K562 (cell line): ENCODE measurements around the gene RPS6KA2. TPM values are rescaled to one million over a fixed set of nuclear protein-coding genes. Genes with fewer than 3 reads are reported as not detected.

Source experiments
- HDAC2 ChIP-seq: fragments of 450-650 bp; IDR thresholded peaks from 2 replicates; pipeline ENCODE4 v1.6.1; 2016; ENCODE audit warnings: mild to moderate bottlenecking
- POLR2AphosphoS5 ChIP-seq: IDR thresholded peaks from 2 replicates; pipeline ENCODE4 v1.6.1; 2011; ENCODE audit warnings: mild to moderate bottlenecking, low read depth, low read length, moderate library complexity; ENCODE audit not compliant: control insufficient read depth, insufficient read depth
- ZNF583 ChIP-seq: fragments of 250-450 bp; sonication (Bioruptor Pico); IDR thresholded peaks from 2 replicates; pipeline ENCODE4 v1.4.0; 2020
- ZSCAN29 ChIP-seq: fragments of 450-650 bp; IDR thresholded peaks from 2 replicates; pipeline ENCODE4 v1.6.1; 2017
- polyA plus RNA-seq, 8 experiments: library from polyadenylated mRNA; depleted of rRNA in 4 of 8; stranded (reverse) in 5 of 8; unstranded in 3 of 8; fragments of >200 nt; fragmentation: Nextera tagmentation in 2 of 8; fragmentation: Illumina TruSeq in 1 of 8; extraction: Ambion mirVana in 2 of 8; extraction: Trizol in 1 of 8; gene quantifications; 2 replicates each; pipeline versions ENCODE4 v1.2.1 to v1.2.3, GENCODE V29; 2011 to 2014; ENCODE audit warnings: inconsistent platforms in 1 of 8, missing spikeins in 1 of 8
- total RNA-seq, 7 experiments: library from RNA; depleted of rRNA in 6 of 7; stranded (reverse); fragments of >200 nt in 6 of 7; fragmentation: Illumina TruSeq in 2 of 7; extraction: Trizol in 2 of 7; gene quantifications; 2 replicates each; pipeline versions ENCODE4 v1.2.1 to v1.2.3, GENCODE V29; 2011 to 2021; ENCODE audit warnings: low replicate concordance in 1 of 7
- TF ChIP-seq, protein P1 (sequence below), 2 experiments: fragments of 450-650 bp in 1 of 2; IDR thresholded peaks; 2 replicates each; pipeline ENCODE4 v1.6.1; 2011 to 2017; ENCODE audit warnings: low read depth in 2 of 2, antibody characterized with exemption in 1 of 2, borderline replicate concordance in 1 of 2, low read length in 1 of 2, mild to moderate bottlenecking in 1 of 2, mixed read lengths in 1 of 2; ENCODE audit not compliant: control insufficient read depth in 1 of 2
- TF ChIP-seq, protein P2 (sequence below): fragments of 450-650 bp; IDR thresholded peaks from 2 replicates; pipeline ENCODE4 v1.6.1; 2016; ENCODE audit warnings: mild to moderate bottlenecking, moderate library complexity
- TF ChIP-seq, protein P3 (sequence below): fragments of 250-450 bp; sonication (Bioruptor Pico); IDR thresholded peaks from 2 replicates; pipeline ENCODE4 v1.8.0; 2021; ENCODE audit warnings: moderate library complexity, mild to moderate bottlenecking, inconsistent platforms
- TF ChIP-seq, protein P4 (sequence below): sonication (generic); formaldehyde crosslinking; IDR thresholded peaks from 2 replicates; pipeline ENCODE4 v1.8.0; 2022; ENCODE audit warnings: missing genetic modification reagents, mild to moderate bottlenecking, moderate library complexity, borderline replicate concordance

Gene RPS6KA2
- total and polyA plus RNA-seq, 9 of the 15 experiments (the other 6 are each of a cell fraction or from before 2014, with no cell fraction given) = 0.29 to 1.00 (median 0.53) TPM

DNA sequence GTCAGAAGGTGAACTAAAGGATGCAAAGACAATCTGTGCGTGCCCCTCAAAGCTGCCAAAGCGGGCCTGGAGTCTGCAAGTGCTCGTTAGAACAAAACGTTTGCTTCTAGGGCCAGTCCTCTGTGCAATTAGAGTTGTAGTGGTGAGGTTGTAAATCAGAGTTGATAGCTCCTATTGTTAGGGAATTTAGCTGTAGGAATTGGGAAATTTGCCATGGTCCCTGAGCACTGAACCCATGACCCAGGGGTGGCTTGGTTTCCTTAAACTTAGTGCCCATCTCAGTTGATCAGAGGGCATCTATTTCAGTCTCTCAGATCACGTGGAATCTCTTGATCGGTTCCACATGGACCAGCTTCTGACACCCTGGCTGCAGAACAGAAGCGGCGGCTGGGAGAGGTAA is 18.8 kb upstream of the RPS6KA2 start (continued):
- TF ChIP-seq, protein P1, sequence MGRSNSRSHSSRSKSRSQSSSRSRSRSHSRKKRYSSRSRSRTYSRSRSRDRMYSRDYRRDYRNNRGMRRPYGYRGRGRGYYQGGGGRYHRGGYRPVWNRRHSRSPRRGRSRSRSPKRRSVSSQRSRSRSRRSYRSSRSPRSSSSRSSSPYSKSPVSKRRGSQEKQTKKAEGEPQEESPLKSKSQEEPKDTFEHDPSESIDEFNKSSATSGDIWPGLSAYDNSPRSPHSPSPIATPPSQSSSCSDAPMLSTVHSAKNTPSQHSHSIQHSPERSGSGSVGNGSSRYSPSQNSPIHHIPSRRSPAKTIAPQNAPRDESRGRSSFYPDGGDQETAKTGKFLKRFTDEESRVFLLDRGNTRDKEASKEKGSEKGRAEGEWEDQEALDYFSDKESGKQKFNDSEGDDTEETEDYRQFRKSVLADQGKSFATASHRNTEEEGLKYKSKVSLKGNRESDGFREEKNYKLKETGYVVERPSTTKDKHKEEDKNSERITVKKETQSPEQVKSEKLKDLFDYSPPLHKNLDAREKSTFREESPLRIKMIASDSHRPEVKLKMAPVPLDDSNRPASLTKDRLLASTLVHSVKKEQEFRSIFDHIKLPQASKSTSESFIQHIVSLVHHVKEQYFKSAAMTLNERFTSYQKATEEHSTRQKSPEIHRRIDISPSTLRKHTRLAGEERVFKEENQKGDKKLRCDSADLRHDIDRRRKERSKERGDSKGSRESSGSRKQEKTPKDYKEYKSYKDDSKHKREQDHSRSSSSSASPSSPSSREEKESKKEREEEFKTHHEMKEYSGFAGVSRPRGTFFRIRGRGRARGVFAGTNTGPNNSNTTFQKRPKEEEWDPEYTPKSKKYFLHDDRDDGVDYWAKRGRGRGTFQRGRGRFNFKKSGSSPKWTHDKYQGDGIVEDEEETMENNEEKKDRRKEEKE (IDR thresholded peaks at IDR 0.05; ENCODE audit: borderline replicate concordance in 1 of 2, control insufficient read depth in 1 of 2, low read depth in 2 of 2, low read length in 1 of 2) = no peak
- TF ChIP-seq, protein P2, sequence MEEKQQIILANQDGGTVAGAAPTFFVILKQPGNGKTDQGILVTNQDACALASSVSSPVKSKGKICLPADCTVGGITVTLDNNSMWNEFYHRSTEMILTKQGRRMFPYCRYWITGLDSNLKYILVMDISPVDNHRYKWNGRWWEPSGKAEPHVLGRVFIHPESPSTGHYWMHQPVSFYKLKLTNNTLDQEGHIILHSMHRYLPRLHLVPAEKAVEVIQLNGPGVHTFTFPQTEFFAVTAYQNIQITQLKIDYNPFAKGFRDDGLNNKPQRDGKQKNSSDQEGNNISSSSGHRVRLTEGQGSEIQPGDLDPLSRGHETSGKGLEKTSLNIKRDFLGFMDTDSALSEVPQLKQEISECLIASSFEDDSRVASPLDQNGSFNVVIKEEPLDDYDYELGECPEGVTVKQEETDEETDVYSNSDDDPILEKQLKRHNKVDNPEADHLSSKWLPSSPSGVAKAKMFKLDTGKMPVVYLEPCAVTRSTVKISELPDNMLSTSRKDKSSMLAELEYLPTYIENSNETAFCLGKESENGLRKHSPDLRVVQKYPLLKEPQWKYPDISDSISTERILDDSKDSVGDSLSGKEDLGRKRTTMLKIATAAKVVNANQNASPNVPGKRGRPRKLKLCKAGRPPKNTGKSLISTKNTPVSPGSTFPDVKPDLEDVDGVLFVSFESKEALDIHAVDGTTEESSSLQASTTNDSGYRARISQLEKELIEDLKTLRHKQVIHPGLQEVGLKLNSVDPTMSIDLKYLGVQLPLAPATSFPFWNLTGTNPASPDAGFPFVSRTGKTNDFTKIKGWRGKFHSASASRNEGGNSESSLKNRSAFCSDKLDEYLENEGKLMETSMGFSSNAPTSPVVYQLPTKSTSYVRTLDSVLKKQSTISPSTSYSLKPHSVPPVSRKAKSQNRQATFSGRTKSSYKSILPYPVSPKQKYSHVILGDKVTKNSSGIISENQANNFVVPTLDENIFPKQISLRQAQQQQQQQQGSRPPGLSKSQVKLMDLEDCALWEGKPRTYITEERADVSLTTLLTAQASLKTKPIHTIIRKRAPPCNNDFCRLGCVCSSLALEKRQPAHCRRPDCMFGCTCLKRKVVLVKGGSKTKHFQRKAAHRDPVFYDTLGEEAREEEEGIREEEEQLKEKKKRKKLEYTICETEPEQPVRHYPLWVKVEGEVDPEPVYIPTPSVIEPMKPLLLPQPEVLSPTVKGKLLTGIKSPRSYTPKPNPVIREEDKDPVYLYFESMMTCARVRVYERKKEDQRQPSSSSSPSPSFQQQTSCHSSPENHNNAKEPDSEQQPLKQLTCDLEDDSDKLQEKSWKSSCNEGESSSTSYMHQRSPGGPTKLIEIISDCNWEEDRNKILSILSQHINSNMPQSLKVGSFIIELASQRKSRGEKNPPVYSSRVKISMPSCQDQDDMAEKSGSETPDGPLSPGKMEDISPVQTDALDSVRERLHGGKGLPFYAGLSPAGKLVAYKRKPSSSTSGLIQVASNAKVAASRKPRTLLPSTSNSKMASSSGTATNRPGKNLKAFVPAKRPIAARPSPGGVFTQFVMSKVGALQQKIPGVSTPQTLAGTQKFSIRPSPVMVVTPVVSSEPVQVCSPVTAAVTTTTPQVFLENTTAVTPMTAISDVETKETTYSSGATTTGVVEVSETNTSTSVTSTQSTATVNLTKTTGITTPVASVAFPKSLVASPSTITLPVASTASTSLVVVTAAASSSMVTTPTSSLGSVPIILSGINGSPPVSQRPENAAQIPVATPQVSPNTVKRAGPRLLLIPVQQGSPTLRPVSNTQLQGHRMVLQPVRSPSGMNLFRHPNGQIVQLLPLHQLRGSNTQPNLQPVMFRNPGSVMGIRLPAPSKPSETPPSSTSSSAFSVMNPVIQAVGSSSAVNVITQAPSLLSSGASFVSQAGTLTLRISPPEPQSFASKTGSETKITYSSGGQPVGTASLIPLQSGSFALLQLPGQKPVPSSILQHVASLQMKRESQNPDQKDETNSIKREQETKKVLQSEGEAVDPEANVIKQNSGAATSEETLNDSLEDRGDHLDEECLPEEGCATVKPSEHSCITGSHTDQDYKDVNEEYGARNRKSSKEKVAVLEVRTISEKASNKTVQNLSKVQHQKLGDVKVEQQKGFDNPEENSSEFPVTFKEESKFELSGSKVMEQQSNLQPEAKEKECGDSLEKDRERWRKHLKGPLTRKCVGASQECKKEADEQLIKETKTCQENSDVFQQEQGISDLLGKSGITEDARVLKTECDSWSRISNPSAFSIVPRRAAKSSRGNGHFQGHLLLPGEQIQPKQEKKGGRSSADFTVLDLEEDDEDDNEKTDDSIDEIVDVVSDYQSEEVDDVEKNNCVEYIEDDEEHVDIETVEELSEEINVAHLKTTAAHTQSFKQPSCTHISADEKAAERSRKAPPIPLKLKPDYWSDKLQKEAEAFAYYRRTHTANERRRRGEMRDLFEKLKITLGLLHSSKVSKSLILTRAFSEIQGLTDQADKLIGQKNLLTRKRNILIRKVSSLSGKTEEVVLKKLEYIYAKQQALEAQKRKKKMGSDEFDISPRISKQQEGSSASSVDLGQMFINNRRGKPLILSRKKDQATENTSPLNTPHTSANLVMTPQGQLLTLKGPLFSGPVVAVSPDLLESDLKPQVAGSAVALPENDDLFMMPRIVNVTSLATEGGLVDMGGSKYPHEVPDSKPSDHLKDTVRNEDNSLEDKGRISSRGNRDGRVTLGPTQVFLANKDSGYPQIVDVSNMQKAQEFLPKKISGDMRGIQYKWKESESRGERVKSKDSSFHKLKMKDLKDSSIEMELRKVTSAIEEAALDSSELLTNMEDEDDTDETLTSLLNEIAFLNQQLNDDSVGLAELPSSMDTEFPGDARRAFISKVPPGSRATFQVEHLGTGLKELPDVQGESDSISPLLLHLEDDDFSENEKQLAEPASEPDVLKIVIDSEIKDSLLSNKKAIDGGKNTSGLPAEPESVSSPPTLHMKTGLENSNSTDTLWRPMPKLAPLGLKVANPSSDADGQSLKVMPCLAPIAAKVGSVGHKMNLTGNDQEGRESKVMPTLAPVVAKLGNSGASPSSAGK = no peak
- TF ChIP-seq ZNF583 (CRISPR knock-in tag) = no peak
- TF ChIP-seq, protein P3, sequence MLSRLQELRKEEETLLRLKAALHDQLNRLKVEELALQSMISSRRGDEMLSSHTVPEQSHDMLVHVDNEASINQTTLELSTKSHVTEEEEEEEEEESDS = no peak
- TF ChIP-seq POLR2AphosphoS5 = no peak
- TF ChIP-seq ZSCAN29 = no peak
- TF ChIP-seq, protein P4, sequence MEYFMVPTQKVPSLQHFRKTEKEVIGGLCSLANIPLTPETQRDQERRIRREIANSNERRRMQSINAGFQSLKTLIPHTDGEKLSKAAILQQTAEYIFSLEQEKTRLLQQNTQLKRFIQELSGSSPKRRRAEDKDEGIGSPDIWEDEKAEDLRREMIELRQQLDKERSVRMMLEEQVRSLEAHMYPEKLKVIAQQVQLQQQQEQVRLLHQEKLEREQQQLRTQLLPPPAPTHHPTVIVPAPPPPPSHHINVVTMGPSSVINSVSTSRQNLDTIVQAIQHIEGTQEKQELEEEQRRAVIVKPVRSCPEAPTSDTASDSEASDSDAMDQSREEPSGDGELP (CRISPR knock-in tag) = no peak
- no peak for TF ChIP-seq HDAC2
